Measurements from ENCODE around the gene PPIP5K2.
A peak's percentile ranks its signal among the peaks of the same experiment; 100 is the strongest.

Gene PPIP5K2

GRCh38 chr5:103228588-103228987 lies 108.5 kb downstream of the PPIP5K2 start:
- DNase-seq (ENCODE audit: extremely low spot score), result no peak
- TF ChIP-seq SP1 (IDR thresholded peaks at IDR 0.05) (no peak), TARDBP (IDR thresholded peaks at IDR 0.05) (no peak), LEF1 (IDR thresholded peaks at IDR 0.05; ENCODE audit: borderline replicate concordance) (no peak), FOXA1 (IDR thresholded peaks at IDR 0.05) (no peak), BHLHE40 (IDR thresholded peaks at IDR 0.05; ENCODE audit: borderline replicate concordance) (no peak), SUZ12 (IDR thresholded peaks at IDR 0.05) (no peak), HDGF (IDR thresholded peaks at IDR 0.05; ENCODE audit: borderline replicate concordance) (no peak), PKNOX1 (IDR thresholded peaks at IDR 0.05) (no peak), L3MBTL2 (conservative IDR thresholded peaks at IDR 0.05) (no peak)
- CTCF ChIA-PET, result no interaction called here
- POLR2A ChIA-PET, result no interaction called here

- POLR2A ChIA-PET, result no interaction called here
- DNase-seq (ENCODE audit: extremely low spot score), result peak; percentile 36
- CTCF ChIA-PET, result interaction anchor here (0.6 to 1.1 kb wide), 6 partner anchors 8 to 936 kb away, joined by 3 read pairs; partner anchors contain the start of gene SLCO4C1
- TF ChIP-seq CTBP1 (IDR thresholded peaks at IDR 0.05; ENCODE audit: borderline replicate concordance), result no peak
- TF ChIP-seq L3MBTL2 (conservative IDR thresholded peaks at IDR 0.05), result no peak
- no peak for TF ChIP-seq NFRKB (IDR thresholded peaks at IDR 0.05)
- no peak for TF ChIP-seq FOXM1 (IDR thresholded peaks at IDR 0.05; ENCODE audit: borderline replicate concordance)
- TF ChIP-seq LEF1 (IDR thresholded peaks at IDR 0.05; ENCODE audit: borderline replicate concordance), result no peak
- TF ChIP-seq BHLHE40 (IDR thresholded peaks at IDR 0.05; ENCODE audit: borderline replicate concordance), result no peak
- no peak for TF ChIP-seq HDGF (IDR thresholded peaks at IDR 0.05; ENCODE audit: borderline replicate concordance)
- TF ChIP-seq PKNOX1 (IDR thresholded peaks at IDR 0.05), result no peak
These were observed 112.4 kb downstream of the PPIP5K2 start for GRCh38 chr5:103232393-103232999.

- DNase-seq (ENCODE audit: extremely low spot score), result no peak
- CTCF ChIA-PET, result no interaction called here
- POLR2A ChIA-PET, result no interaction called here
- TF ChIP-seq FOXA1 (IDR thresholded peaks at IDR 0.05) (no peak), ARNT (IDR thresholded peaks at IDR 0.05) (no peak), BHLHE40 (IDR thresholded peaks at IDR 0.05; ENCODE audit: borderline replicate concordance) (no peak), PKNOX1 (IDR thresholded peaks at IDR 0.05) (no peak), FOXK2 (IDR thresholded peaks at IDR 0.05) (no peak), L3MBTL2 (conservative IDR thresholded peaks at IDR 0.05) (no peak), SUZ12 (IDR thresholded peaks at IDR 0.05) (no peak), ZNF384 (IDR thresholded peaks at IDR 0.05) (no peak), LEF1 (IDR thresholded peaks at IDR 0.05; ENCODE audit: borderline replicate concordance) (no peak), ELF4 (IDR thresholded peaks at IDR 0.05) (no peak), HDGF (IDR thresholded peaks at IDR 0.05; ENCODE audit: borderline replicate concordance) (no peak), SP1 (IDR thresholded peaks at IDR 0.05) (no peak), NFRKB (IDR thresholded peaks at IDR 0.05) (no peak), CTBP1 (IDR thresholded peaks at IDR 0.05; ENCODE audit: borderline replicate concordance) (no peak), FOXM1 (IDR thresholded peaks at IDR 0.05; ENCODE audit: borderline replicate concordance) (no peak), TARDBP (IDR thresholded peaks at IDR 0.05) (no peak)
These were observed 114.3 kb downstream of the PPIP5K2 start for GRCh38 chr5:103234239-103234975.

GRCh38 chr5:103235891-103236290 lies 115.8 kb downstream of the PPIP5K2 start:
- no peak for DNase-seq (ENCODE audit: extremely low spot score)
- ChIA-PET POLR2A (no interaction called here), CTCF (no interaction called here)
- TF ChIP-seq CTBP1 (IDR thresholded peaks at IDR 0.05; ENCODE audit: borderline replicate concordance) (no peak), TARDBP (IDR thresholded peaks at IDR 0.05) (no peak), HDGF (IDR thresholded peaks at IDR 0.05; ENCODE audit: borderline replicate concordance) (no peak), FOXA1 (IDR thresholded peaks at IDR 0.05) (no peak), FOXK2 (IDR thresholded peaks at IDR 0.05) (no peak), LEF1 (IDR thresholded peaks at IDR 0.05; ENCODE audit: borderline replicate concordance) (no peak), ZNF384 (IDR thresholded peaks at IDR 0.05) (no peak)

GRCh38 chr5:103237778-103238177 lies 117.7 kb downstream of the PPIP5K2 start:
- ChIA-PET POLR2A (no interaction called here), CTCF (no interaction called here)
- TF ChIP-seq FOXM1 (IDR thresholded peaks at IDR 0.05; ENCODE audit: borderline replicate concordance) (no peak), FOXA1 (IDR thresholded peaks at IDR 0.05) (no peak), NFRKB (IDR thresholded peaks at IDR 0.05) (no peak), ELF4 (IDR thresholded peaks at IDR 0.05) (no peak), ARNT (IDR thresholded peaks at IDR 0.05) (no peak), L3MBTL2 (conservative IDR thresholded peaks at IDR 0.05) (no peak), ZNF384 (IDR thresholded peaks at IDR 0.05) (no peak), BHLHE40 (IDR thresholded peaks at IDR 0.05; ENCODE audit: borderline replicate concordance) (no peak), LEF1 (IDR thresholded peaks at IDR 0.05; ENCODE audit: borderline replicate concordance) (no peak), CTBP1 (IDR thresholded peaks at IDR 0.05; ENCODE audit: borderline replicate concordance) (no peak), PKNOX1 (IDR thresholded peaks at IDR 0.05) (no peak), FOXK2 (IDR thresholded peaks at IDR 0.05) (no peak), TARDBP (IDR thresholded peaks at IDR 0.05) (no peak), SP1 (IDR thresholded peaks at IDR 0.05) (no peak), HDGF (IDR thresholded peaks at IDR 0.05; ENCODE audit: borderline replicate concordance) (no peak), SUZ12 (IDR thresholded peaks at IDR 0.05) (no peak)
- no peak for DNase-seq (ENCODE audit: extremely low spot score)

Data from HEK293T (cell line).